WTC11 (cell line): Measurements from ENCODE around the gene ACBD4. TPM values are rescaled to one million over a fixed set of nuclear protein-coding genes. Genes with fewer than 3 reads are reported as not detected.
A peak's percentile ranks its signal among the peaks of the same experiment; 100 is the strongest.

Experiments
- ATAC-seq: fragments of 200-7000 bp; cut with Tn5 transposase; 2 replicates; pipeline ENCODE4 v1.10.0; 2021; ENCODE audit warnings: mild to moderate bottlenecking, moderate library complexity
- CTCF ChIA-PET: fragments of 300-600 bp; sonication (Branson Sonifier 250); formaldehyde crosslinking; loops from one replicate; lab custom pipeline; 2021; ENCODE audit warnings: antibody characterized with exemption; lab: Charles Lee
- POLR2A ChIA-PET: fragments of 350-600 bp; sonication (Branson Sonifier 250); formaldehyde crosslinking; loops from one replicate; lab custom pipeline; 2021; ENCODE audit warnings: antibody characterized with exemption; lab: Charles Lee
- DNase-seq: peaks from one replicate; pipeline ENCODE4 v3.0.0; 2021; ENCODE audit warnings: low spot score
- H3K27ac Mint-ChIP-seq: 2 replicates; pipeline ENCODE4 v1.8.0; 2021; ENCODE audit warnings: mixed read lengths
- H3K27me3 Mint-ChIP-seq: 2 replicates; pipeline ENCODE4 v1.8.0; 2021; ENCODE audit warnings: low read depth, mild to moderate bottlenecking, moderate library complexity, mixed read lengths
- H3K36me3 Mint-ChIP-seq: 2 replicates; pipeline ENCODE4 v1.8.0; 2021; ENCODE audit warnings: mixed read lengths
- H3K4me1 Mint-ChIP-seq: 2 replicates; pipeline ENCODE4 v1.8.0; 2022; ENCODE audit warnings: mixed read lengths
- H3K4me3 Mint-ChIP-seq: 2 replicates; pipeline ENCODE4 v1.8.0; 2021; ENCODE audit warnings: mild to moderate bottlenecking, moderate library complexity, mixed read lengths
- H3K9me3 Mint-ChIP-seq: 2 replicates; pipeline ENCODE4 v1.8.0; 2021; ENCODE audit warnings: mixed read lengths
- ATF1 ChIP-seq: sonication (generic); formaldehyde crosslinking; IDR thresholded peaks from 2 replicates; pipeline ENCODE4 v1.8.1; 2023; ENCODE audit warnings: mild to moderate bottlenecking, moderate library complexity, missing genetic modification reagents
- CREB1 ChIP-seq: sonication (generic); formaldehyde crosslinking; IDR thresholded peaks from 2 replicates; pipeline ENCODE4 v1.8.0; 2023; ENCODE audit warnings: mild to moderate bottlenecking, missing genetic modification reagents
- CREM ChIP-seq: sonication (generic); formaldehyde crosslinking; IDR thresholded peaks from 2 replicates; pipeline ENCODE4 v1.8.1; 2022; ENCODE audit warnings: mild to moderate bottlenecking, missing genetic modification reagents, moderate library complexity
- EMX1 ChIP-seq: fragments of 250-450 bp; sonication (Bioruptor Pico); IDR thresholded peaks from 2 replicates; pipeline ENCODE4 v1.8.0; 2021; ENCODE audit warnings: mild to moderate bottlenecking
- FOXK1 ChIP-seq: sonication (generic); formaldehyde crosslinking; IDR thresholded peaks from 2 replicates; pipeline ENCODE4 v1.8.0; 2022; ENCODE audit warnings: mild to moderate bottlenecking, moderate library complexity, missing genetic modification reagents
- JAZF1 ChIP-seq: fragments of 250-450 bp; sonication (Bioruptor Pico); IDR thresholded peaks from 2 replicates; pipeline ENCODE4 v1.9.0; 2021; ENCODE audit warnings: moderate library complexity, mild to moderate bottlenecking, inconsistent platforms
- JUN ChIP-seq: sonication (generic); formaldehyde crosslinking; IDR thresholded peaks from 2 replicates; pipeline ENCODE4 v1.8.0; 2023; ENCODE audit warnings: mild to moderate bottlenecking, missing genetic modification reagents
- NFATC4 ChIP-seq: fragments of 250-450 bp; sonication (Bioruptor Pico); IDR thresholded peaks from 2 replicates; pipeline ENCODE4 v1.9.0; 2021; ENCODE audit warnings: mild to moderate bottlenecking
- OVOL2 ChIP-seq: fragments of 250-450 bp; sonication (Bioruptor Pico); IDR thresholded peaks from 2 replicates; pipeline ENCODE4 v1.9.0; 2021; ENCODE audit warnings: mild to moderate bottlenecking, borderline replicate concordance
- PRRX2 ChIP-seq: fragments of 250-450 bp; sonication (Bioruptor Pico); IDR thresholded peaks from 2 replicates; pipeline ENCODE4 v1.8.0; 2021; ENCODE audit warnings: mild to moderate bottlenecking
- SMAD4 ChIP-seq: sonication (generic); formaldehyde crosslinking; IDR thresholded peaks from 2 replicates; pipeline ENCODE4 v1.8.0; 2022; ENCODE audit warnings: mild to moderate bottlenecking, missing genetic modification reagents
- SP1 ChIP-seq: sonication (generic); formaldehyde crosslinking; conservative IDR thresholded peaks from 2 replicates; pipeline ENCODE4 v1.8.1; 2022; ENCODE audit warnings: missing genetic modification reagents
- ZNF121 ChIP-seq: sonication (generic); formaldehyde crosslinking; IDR thresholded peaks from 2 replicates; pipeline ENCODE4 v1.8.0; 2023; ENCODE audit warnings: missing genetic modification reagents
- ZNF219 ChIP-seq: sonication (generic); formaldehyde crosslinking; IDR thresholded peaks from 2 replicates; pipeline ENCODE4 v1.8.0; 2023; ENCODE audit warnings: missing genetic modification reagents, mild to moderate bottlenecking, borderline replicate concordance
- ZNF263 ChIP-seq: sonication (generic); formaldehyde crosslinking; IDR thresholded peaks from 2 replicates; pipeline ENCODE4 v1.8.1; 2022; ENCODE audit warnings: low read depth, mild to moderate bottlenecking, moderate library complexity, missing genetic modification reagents
- total RNA-seq: library from RNA; stranded (reverse); gene quantifications from 3 replicates; pipeline ENCODE4 v1.2.3, GENCODE V29; 2021
- TF ChIP-seq, protein P1 (sequence below): fragments of 250-450 bp; sonication (Bioruptor Pico); IDR thresholded peaks from 2 replicates; pipeline ENCODE4 v1.9.0; 2021; ENCODE audit warnings: mild to moderate bottlenecking
- TF ChIP-seq, protein P2 (sequence below): fragments of 250-450 bp; sonication (Bioruptor Pico); IDR thresholded peaks from 2 replicates; pipeline ENCODE4 v1.9.0; 2021; ENCODE audit warnings: mild to moderate bottlenecking
- TF ChIP-seq, protein P3 (sequence below): fragments of 250-450 bp; sonication (Bioruptor Pico); IDR thresholded peaks from 2 replicates; pipeline ENCODE4 v1.9.0; 2021; ENCODE audit warnings: moderate library complexity, mild to moderate bottlenecking, inconsistent platforms, borderline replicate concordance
- TF ChIP-seq, protein P4 (sequence below): fragments of 250-450 bp; sonication (Bioruptor Pico); IDR thresholded peaks from 2 replicates; pipeline ENCODE4 v1.8.0; 2021; ENCODE audit warnings: mild to moderate bottlenecking
- TF ChIP-seq, protein P5 (sequence below): fragments of 250-450 bp; sonication (Bioruptor Pico); IDR thresholded peaks from 2 replicates; pipeline ENCODE4 v2.1.2; 2022; ENCODE audit warnings: mild to moderate bottlenecking, moderate library complexity
- TF ChIP-seq, protein P6 (sequence below): sonication (generic); formaldehyde crosslinking; IDR thresholded peaks from 2 replicates; pipeline ENCODE4 v1.8.1; 2022; ENCODE audit warnings: mild to moderate bottlenecking, moderate library complexity, missing genetic modification reagents
- TF ChIP-seq, protein P7 (sequence below): sonication (generic); formaldehyde crosslinking; IDR thresholded peaks from 2 replicates; pipeline ENCODE4 v1.8.0; 2022; ENCODE audit warnings: missing genetic modification reagents

The ACBD4 gene
- total RNA-seq, 1 experiment from 2014 or later = 12.7 TPM

DNA sequence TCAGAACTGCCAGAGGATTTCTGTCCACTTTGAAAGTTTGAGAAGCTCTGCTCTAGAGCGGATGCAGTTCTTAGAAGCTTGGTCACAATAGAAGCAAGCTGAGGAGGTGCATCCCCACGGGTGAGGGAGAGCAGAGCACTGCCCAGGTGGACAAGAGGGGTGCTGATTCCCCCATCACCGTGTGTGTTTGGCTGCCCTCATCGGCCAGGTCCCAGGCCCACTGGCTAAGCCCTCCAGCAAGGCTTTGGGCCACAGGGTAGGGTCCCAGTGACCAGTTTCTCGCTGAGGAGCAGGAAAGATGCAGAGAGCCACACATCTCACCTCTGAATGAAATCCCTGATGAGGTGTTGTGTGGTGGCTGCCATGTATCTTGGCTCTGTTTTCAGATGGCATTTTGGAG, 47.5 kb upstream of the ACBD4 start:
- no peaks in the 10 kb centered on the region for H3K9me3 Mint-ChIP-seq
- DNase-seq (no peak), ATAC-seq (no peak)
- H3K4me3 Mint-ChIP-seq = no peak overlapping the region
- no peak overlapping the region for H3K27ac Mint-ChIP-seq
- H3K4me1 Mint-ChIP-seq = peaks cover 7% of the 10 kb centered on the region
- peaks cover 67% of the 10 kb centered on the region for H3K36me3 Mint-ChIP-seq
- ChIA-PET POLR2A (no interaction called here), CTCF (interaction anchor here (0.6 to 4.0 kb wide), 3 partner anchors 12 to 177 kb away, joined by 3 to 28 read pairs (median 4); no protein-coding TSS in a partner anchor)
- TF ChIP-seq FOXK1 (CRISPR knock-in tag) (no peak), CREM (no peak), PRRX2 (CRISPR knock-in tag) (no peak), ATF1 (CRISPR knock-in tag) (no peak), OVOL2 (CRISPR knock-in tag) (no peak), JAZF1 (CRISPR knock-in tag) (no peak), SP1 (CRISPR knock-in tag) (no peak), ZNF219 (CRISPR knock-in tag) (no peak), ZNF263 (CRISPR knock-in tag) (no peak), EMX1 (CRISPR knock-in tag) (no peak), NFATC4 (CRISPR knock-in tag) (no peak), CREB1 (CRISPR knock-in tag) (no peak)
- TF ChIP-seq, protein P1, sequence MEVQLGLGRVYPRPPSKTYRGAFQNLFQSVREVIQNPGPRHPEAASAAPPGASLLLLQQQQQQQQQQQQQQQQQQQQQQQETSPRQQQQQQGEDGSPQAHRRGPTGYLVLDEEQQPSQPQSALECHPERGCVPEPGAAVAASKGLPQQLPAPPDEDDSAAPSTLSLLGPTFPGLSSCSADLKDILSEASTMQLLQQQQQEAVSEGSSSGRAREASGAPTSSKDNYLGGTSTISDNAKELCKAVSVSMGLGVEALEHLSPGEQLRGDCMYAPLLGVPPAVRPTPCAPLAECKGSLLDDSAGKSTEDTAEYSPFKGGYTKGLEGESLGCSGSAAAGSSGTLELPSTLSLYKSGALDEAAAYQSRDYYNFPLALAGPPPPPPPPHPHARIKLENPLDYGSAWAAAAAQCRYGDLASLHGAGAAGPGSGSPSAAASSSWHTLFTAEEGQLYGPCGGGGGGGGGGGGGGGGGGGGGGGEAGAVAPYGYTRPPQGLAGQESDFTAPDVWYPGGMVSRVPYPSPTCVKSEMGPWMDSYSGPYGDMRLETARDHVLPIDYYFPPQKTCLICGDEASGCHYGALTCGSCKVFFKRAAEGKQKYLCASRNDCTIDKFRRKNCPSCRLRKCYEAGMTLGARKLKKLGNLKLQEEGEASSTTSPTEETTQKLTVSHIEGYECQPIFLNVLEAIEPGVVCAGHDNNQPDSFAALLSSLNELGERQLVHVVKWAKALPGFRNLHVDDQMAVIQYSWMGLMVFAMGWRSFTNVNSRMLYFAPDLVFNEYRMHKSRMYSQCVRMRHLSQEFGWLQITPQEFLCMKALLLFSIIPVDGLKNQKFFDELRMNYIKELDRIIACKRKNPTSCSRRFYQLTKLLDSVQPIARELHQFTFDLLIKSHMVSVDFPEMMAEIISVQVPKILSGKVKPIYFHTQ (CRISPR knock-in tag) = no peak
- TF ChIP-seq, protein P2, sequence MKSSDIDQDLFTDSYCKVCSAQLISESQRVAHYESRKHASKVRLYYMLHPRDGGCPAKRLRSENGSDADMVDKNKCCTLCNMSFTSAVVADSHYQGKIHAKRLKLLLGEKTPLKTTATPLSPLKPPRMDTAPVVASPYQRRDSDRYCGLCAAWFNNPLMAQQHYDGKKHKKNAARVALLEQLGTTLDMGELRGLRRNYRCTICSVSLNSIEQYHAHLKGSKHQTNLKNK (CRISPR knock-in tag) = no peak
- TF ChIP-seq, protein P3, sequence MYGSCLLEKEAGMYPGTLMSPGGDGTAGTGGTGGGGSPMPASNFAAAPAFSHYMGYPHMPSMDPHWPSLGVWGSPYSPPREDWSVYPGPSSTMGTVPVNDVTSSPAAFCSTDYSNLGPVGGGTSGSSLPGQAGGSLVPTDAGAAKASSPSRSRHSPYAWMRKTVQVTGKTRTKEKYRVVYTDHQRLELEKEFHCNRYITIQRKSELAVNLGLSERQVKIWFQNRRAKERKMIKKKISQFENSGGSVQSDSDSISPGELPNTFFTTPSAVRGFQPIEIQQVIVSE (CRISPR knock-in tag) = no peak
- TF ChIP-seq, protein P4, sequence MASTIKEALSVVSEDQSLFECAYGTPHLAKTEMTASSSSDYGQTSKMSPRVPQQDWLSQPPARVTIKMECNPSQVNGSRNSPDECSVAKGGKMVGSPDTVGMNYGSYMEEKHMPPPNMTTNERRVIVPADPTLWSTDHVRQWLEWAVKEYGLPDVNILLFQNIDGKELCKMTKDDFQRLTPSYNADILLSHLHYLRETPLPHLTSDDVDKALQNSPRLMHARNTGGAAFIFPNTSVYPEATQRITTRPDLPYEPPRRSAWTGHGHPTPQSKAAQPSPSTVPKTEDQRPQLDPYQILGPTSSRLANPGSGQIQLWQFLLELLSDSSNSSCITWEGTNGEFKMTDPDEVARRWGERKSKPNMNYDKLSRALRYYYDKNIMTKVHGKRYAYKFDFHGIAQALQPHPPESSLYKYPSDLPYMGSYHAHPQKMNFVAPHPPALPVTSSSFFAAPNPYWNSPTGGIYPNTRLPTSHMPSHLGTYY (CRISPR knock-in tag) = no peak
- TF ChIP-seq, protein P5, sequence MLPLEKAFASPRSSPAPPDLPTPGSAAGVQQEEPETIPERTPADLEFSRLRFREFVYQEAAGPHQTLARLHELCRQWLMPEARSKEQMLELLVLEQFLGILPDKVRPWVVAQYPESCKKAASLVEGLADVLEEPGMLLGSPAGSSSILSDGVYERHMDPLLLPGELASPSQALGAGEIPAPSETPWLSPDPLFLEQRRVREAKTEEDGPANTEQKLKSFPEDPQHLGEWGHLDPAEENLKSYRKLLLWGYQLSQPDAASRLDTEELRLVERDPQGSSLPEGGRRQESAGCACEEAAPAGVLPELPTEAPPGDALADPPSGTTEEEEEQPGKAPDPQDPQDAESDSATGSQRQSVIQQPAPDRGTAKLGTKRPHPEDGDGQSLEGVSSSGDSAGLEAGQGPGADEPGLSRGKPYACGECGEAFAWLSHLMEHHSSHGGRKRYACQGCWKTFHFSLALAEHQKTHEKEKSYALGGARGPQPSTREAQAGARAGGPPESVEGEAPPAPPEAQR (CRISPR knock-in tag) = no peak
- H3K27me3 Mint-ChIP-seq = no peaks in the 10 kb centered on the region

DNA sequence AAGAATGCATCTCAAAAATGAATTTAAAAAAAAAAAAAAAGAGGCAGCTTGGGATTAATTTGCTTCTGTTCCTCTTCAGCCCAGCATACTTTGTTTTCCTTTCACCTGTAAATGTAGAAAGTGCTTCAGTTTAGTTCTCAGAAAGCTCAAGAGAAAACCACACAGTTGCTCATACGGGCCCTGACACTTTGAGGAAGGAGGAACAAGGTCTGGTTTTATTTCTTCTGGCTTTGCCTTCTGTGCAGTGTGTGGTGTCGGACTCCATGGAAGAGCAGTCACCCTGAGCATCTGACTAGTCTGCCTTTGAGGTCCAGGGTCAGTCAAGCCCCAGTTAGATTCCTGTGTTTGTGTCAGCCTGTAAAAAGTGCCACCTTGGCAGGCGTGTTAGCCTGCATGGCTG, 46.7 kb upstream of the ACBD4 start:
- Mint-ChIP-seq H3K27ac (0 out of 2 replicates have a peak overlapping the region, but pooled peaks have one; percentile 29), H3K36me3 (peaks cover 70% of the 10 kb centered on the region), H3K27me3 (no peaks in the 10 kb centered on the region), H3K4me1 (peaks cover 7% of the 10 kb centered on the region), H3K9me3 (no peaks in the 10 kb centered on the region), H3K4me3 (no peak overlapping the region)
- DNase-seq = no peak
- ATAC-seq = no peak
- ChIA-PET POLR2A (no interaction called here), CTCF (interaction anchor here (4.0 kb wide), 1 partner anchor 11 kb away, joined by 28 read pairs; no protein-coding TSS in a partner anchor)
- TF ChIP-seq JUN (CRISPR knock-in tag) = no peak
- no peak for TF ChIP-seq SMAD4 (CRISPR knock-in tag)
- no peak for TF ChIP-seq ZNF263 (CRISPR knock-in tag)
- TF ChIP-seq, protein P6, sequence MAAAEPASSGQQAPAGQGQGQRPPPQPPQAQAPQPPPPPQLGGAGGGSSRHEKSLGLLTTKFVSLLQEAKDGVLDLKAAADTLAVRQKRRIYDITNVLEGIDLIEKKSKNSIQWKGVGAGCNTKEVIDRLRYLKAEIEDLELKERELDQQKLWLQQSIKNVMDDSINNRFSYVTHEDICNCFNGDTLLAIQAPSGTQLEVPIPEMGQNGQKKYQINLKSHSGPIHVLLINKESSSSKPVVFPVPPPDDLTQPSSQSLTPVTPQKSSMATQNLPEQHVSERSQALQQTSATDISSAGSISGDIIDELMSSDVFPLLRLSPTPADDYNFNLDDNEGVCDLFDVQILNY (CRISPR knock-in tag) = no peak
- TF ChIP-seq NFATC4 (CRISPR knock-in tag) = no peak
- no peak for TF ChIP-seq ATF1 (CRISPR knock-in tag)
- TF ChIP-seq ZNF121 = no peak
- TF ChIP-seq, protein P7, sequence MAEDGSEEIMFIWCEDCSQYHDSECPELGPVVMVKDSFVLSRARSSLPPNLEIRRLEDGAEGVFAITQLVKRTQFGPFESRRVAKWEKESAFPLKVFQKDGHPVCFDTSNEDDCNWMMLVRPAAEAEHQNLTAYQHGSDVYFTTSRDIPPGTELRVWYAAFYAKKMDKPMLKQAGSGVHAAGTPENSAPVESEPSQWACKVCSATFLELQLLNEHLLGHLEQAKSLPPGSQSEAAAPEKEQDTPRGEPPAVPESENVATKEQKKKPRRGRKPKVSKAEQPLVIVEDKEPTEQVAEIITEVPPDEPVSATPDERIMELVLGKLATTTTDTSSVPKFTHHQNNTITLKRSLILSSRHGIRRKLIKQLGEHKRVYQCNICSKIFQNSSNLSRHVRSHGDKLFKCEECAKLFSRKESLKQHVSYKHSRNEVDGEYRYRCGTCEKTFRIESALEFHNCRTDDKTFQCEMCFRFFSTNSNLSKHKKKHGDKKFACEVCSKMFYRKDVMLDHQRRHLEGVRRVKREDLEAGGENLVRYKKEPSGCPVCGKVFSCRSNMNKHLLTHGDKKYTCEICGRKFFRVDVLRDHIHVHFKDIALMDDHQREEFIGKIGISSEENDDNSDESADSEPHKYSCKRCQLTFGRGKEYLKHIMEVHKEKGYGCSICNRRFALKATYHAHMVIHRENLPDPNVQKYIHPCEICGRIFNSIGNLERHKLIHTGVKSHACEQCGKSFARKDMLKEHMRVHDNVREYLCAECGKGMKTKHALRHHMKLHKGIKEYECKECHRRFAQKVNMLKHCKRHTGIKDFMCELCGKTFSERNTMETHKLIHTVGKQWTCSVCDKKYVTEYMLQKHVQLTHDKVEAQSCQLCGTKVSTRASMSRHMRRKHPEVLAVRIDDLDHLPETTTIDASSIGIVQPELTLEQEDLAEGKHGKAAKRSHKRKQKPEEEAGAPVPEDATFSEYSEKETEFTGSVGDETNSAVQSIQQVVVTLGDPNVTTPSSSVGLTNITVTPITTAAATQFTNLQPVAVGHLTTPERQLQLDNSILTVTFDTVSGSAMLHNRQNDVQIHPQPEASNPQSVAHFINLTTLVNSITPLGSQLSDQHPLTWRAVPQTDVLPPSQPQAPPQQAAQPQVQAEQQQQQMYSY (CRISPR knock-in tag) = no peak
